ENCODE results near the gene TRIM10.
"Not testable (repeated sequence)": the region's sequence is repeated elsewhere in the genome, so short reads cannot be mapped to it uniquely, and the experiment has no call there.

Gene TRIM10

DNA sequence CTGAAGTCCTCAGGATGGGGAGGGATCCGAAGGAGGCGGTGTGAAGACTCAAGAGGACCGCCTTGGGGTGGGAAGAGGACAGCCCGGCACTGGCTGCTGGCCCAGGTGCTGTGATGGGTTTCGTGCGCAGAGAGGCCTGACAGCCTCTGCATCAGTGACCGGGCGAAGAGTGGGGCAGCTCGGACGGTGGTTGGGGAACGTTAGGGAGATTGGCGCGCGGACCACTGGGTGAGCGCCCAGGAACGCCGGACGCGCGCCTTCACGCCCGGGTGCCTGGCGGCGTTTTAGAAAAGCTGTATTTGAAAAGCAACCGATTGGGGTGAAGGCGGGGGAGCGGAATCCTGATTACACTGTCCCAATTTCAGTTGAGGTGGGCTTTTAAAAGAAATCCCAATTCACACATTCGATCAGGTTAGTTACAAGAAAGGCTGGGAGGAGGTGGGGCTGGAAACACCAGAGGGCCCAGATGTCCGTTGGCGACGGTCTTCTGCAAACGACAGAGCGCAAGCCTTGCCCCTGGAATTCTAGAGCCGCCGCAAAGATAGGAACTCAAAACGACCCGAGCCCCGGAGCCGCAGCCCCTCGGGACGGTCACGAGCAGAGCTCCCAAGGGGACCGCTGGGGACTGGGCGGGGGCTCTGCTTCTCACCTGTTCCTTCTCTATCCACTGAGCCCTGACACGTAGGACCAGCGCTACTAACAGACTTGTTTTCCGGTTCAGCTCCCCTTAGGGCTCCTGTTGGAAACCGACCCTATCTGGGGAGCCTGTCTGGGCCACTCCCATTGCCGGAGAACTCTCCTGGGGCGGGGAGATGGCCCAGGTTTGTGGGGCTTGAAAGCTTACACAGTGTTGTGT is 33.5 kb downstream of the TRIM10 start:
- DNase-seq = no peak

DNA sequence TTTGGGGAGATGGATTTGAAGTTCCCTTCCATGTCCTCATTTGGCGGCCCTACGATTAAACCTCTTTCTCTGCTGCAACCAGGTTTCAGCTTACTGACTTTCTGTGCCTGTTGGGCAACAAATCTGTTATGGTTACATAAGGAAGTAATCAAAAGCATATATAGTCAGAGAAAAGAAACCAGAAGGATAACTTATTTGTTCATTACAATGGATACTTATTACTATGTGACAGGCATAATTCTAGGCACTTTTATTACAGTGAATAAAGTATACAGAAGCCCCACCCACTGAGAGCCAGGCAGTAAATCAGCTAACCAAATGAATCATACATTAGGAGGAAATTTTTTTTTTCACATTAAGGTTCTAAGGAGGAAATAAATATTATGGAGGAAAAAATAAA is 38.5 kb downstream of the TRIM10 start:
- DNase-seq = no peak

DNA sequence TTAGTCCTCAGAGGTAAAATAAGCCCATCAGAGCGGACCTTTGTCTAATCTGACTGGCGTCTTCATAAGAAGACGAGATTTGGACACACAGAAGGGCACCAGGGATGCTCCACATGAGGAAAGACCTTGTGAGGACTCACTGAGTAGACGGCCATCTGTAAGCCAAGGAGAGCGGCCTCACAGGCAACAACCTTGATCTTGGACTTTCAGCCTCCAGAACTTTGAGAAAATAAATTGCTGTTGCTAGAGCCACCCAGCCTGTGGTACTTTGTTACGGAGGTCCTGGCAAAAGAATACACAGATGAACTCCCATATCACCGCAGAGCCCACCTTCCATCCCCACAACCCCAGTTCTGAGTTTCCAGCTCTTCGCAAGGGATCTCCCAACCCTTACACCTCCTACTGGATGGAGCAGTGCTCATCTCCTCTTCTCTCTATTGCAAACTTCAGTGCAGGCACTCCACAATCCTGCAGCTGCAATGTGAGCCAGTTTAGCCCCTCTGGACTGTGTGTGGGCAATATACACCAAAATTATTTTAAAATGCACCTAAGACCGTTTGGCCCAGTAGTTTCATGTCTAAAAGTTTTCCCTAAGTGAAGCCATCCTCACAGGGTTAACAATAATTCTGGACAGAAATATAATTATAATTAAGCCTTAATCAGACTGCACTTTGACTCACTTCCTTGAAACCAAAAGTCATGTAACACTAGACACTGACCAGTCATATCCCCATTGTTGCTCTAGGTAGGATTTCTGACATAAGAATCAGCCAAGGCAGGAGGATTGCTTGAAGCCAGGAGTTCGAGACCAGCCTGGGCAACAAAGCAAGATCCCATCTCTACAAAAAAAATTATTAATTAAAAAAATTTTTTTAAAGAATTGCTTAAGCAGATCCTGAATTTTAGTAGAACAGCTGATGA is 39.3 kb downstream of the TRIM10 start:
- no peak for DNase-seq

DNA sequence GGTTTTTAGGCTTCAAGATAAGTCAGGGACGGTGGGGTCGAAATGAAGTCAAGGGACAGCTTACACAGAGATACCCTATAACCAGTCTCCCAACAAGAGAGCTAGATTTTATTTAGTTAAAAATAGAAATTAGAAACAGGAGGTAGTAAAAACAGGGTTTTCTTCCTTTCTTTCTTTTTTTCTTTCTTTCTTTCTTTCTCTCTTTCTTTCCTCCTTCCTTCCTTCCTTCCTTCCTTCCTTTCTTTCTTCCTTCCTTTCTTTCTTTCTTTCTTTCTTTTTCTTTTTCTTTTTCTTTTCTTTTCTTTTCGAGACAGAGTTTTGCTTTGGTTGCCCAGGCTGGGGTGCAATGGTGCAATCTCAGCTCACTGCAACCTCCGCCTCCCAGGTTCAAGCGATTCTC is 42.3 kb downstream of the TRIM10 start:
- DNase-seq = not testable (repeated sequence)

DNA sequence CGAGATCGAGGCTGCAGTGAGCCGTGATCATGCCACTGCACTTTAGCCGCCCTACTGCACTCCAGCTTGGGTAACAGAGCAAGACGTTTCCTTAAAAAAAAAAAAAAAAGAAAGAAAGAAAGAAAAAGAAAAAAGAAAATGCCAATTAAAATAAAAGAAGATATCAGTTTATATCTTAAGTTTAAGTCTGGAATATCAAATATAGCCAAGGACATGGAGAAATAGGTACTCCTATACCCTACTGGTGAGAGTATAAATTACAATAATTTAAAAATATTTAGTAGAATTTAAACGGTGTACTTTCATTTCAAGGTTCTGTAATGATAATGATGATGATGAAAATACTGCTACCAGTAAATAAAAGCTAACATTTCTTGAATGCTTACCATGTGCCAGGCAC is 44.3 kb downstream of the TRIM10 start:
- DNase-seq = no peak

DNA sequence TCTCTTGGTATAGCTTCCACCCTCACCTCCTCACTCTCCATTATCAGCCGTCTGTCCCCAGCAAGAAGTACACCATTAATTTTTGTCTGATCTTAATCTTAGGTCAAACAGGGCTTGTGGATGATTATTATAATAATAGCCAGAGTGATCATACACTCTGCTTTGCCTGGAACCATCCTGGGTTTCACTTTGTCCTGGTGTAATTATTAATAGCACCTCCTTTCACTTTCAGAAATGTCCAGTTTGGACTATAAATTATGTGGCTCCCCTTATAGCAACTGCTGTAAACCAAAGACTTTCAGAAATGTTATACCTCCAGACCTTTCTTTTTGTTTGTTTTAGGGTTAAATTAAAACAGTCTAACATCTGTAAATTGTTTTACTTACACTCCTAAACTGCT is 47.2 kb downstream of the TRIM10 start:
- no peak for DNase-seq

DNA sequence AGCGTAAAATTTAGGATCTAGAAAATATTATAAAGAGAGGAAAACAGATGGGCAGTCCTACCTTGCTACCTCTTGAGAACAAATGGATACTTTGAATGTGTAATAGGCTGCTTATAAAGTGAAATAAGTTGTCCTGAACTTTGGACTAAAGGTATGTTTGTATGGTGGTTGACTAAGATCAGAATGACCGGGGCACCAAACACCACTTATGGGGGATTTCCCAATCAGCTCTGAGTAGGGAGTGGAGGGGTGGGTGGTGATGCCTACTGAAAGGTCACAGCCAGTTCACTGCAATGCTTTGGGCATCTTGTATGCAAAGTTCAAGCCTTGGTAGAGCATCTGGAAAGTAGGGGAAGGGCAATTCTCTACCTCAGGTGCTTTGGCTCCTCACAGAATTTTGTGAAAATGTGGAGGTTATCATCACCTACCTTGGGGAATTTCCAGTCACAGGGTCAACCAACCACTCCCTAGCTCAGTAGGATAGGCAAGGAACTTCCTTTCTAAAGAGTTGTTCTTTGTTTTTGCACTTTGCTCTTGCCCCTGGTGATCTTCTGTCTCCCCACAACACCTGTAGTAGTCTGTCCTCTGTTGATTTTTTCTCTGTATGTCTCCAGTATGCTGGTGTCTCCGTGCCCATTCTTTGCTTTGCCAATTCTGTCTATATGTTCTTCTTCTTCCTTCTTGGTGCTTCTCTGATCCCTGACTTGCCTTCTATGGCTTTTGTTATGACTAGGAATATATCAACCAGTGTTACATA is 47.8 kb downstream of the TRIM10 start, which contains the start of gene TRIM31:
Gene TRIM31 (minus strand): TSS at position 88 of the 757 bp plus-strand sequence. CDS start 285 bp downstream, outside the sequence.
- no peak for DNase-seq

DNA sequence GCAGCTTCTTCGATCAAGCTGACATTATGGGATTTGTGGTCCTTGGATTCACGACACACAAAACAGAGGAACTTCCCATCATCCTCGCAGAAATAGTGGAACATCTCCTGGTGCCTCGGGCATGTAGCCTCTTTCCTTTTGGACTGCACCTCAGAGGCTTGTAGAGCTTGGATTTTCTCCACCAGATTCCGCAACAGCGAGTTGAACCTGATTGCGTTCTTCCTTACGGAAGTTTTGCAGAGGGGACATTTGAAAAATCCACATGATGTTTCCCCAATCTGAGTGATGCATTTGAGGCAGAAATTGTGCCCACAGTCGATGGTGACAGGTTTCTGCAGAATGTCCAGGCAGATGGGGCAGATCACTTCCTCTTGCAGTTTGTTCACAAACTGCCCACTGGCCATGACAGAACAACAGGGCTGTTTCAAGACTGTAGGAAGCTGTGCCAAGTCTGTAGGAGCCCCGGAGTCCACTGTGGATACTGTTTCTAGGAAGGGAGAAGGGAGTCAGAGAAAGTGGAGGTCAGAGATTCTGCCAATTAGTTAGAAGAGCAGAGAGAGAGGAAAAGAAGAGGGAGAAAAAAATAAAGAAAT is 48.5 kb downstream of the TRIM10 start:
- no peak for DNase-seq

DNA sequence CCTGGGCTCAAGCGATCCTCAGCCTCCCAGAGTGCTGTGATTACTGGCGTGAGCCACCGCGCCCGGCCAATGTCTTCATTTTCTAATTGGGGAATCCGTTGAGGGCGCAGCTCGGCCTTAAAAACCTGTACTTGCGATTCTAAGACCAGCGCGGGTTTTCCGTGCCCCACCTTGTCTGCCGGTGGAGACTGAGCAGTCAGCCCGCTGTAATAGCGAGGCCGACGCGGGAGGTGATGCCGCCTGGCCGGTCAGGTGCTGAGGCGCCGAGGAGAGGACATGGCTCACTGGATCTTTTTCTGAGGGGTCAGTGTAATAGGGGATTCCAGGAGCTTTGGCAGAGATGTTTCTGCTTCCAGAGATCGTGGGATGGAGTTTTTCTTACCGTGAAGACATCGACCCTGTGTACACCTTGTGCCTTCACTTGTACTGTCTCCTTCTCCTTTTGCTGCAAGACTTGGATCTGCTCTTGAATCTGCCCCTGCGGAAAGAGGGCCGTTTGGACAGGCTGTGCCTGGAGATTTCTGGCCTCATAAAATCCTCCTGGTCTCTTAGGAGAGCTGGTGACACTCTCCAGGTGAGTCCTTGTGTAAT is 49.6 kb downstream of the TRIM10 start:
- no peak for DNase-seq

DNA sequence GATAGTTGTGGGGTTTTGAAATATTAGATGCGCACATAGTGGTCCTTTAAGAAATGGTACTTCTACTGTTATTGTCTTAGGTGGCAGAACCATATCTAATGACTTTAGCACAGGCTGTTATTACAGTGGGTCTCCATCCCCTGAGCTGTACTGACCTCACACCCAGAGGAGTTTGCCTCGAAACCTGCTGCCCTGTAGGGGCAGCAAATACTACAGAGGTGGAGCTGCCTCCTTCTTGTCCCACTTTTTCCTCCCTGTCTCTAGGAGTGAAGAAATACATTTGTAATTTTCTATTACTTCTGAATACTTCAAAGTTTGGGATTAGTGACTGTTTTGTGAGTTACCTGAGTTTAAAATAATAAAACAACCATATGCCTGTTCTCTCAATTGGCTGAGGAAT is 56.4 kb downstream of the TRIM10 start:
- DNase-seq = no peak

DNA sequence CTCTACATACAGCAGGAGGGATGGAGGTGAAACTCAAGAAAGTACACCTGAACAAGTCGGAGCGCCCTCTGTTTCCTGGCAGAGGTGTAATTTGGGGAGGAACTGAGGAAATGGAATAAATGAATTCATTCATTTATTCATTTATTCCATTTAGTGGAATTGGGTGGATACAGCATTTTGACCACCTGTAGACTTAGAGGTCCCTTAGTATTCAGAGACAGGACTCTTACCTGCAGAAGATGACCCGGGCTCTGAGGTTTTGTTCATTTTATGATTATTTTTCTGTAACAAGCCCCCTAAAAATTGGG is 57.2 kb downstream of the TRIM10 start:
- no peak for DNase-seq

DNA sequence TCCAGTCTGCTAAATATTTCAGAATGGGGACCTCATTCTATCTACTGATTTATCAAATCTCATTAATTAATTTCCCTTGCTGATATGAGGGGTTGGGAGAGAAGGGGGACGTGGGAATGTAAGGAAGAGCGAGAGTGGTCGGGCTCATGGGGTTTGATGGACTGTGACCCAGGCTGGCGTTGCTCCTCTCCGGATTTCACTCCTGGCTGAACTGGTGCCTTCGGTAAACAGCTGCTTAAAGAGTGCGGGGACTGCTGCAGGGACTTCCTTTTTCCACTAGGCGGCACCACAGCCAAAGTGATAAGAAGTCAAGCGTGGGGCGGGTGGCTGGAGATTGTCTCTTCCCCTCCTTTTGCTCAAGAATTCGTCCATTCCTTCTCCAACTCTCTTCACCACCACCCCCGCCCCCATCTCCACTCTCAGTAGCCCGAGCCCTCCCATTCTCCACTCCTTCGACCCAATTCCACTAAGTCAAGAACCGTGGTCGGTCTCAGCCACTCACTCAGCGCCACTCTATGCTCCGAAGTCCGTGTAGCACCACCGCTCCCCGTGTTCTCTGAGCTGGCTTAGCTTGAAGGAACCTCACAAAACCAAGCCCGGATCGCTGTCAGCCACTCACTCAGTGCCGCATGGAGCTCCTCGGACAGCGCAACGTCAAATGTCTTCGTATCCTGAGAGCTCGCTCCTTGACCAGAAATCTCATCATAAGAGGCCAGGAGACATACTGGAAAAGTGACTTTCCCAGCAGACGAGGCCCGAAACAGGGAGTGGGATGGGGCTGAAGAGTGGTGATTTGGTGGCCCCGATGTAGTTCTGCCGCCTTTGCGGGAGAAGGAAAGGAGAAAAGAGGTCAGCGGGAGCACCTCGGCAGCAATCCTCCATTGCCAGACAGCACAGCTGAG is 57.8 kb downstream of the TRIM10 start:
- DNase-seq = peak; percentile 81

DNA sequence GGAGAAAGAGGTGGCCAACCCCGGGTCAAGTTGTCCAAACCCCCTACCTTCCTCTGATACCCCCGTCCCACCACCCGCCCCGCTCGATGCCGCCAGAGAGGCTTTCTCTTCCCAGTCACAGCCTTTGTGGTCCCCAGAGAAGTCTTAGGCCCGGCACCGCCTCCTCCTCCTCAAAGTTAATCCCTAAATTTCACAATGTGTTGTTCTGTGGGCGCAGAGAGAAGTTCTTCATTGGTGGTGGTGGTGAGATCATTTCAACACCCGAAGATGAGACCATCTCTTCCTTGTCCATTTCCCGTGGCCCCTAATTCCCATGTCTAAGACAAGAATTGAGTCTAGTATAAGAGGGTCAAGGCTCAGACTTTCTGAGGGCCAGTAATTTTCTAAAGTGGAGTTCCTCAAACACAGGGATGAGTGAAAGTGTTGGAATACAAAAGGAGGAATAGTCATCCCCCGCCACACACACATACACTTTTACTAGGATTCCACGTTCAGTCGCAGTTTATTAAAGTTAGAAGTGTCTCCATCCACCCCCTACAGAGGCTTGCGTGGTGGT is 58.5 kb downstream of the TRIM10 start:
- DNase-seq = no peak
